GM12892 (cell line): ENCODE data around the gene TMEM51.

Source experiments
- DNase-seq: peaks from one replicate; pipeline ENCODE4 v3.0.0; 2011; ENCODE audit not compliant: insufficient read length
- FAIRE-seq: peaks from 2 replicates; lab custom pipeline; 2011; peaks lifted over from hg19 to GRCh38; lab: Jason Lieb, UNC
- POLR2A ChIP-seq: IDR thresholded peaks from 2 replicates; pipeline ENCODE4 v1.6.1; 2011; ENCODE audit warnings: low read depth, low read length, control low read depth
- POLR2AphosphoS5 ChIP-seq: IDR thresholded peaks from 2 replicates; pipeline ENCODE4 v1.6.1; 2011; ENCODE audit warnings: low read depth, low read length, control low read depth
- TAF1 ChIP-seq: IDR thresholded peaks from 2 replicates; pipeline ENCODE4 v1.6.1; 2011; ENCODE audit warnings: low read depth, mild to moderate bottlenecking, control low read depth, low read length, borderline replicate concordance

Gene TMEM51

GRCh38 chr1:15207031-15207828 is 53.7 kb downstream of the TMEM51 start:
- DNase-seq (no peak), FAIRE-seq (no peak)
- TF ChIP-seq TAF1 (no peak), POLR2A (no peak), POLR2AphosphoS5 (no peak)

GRCh38 chr1:15207829-15208429 is 54.4 kb downstream of the TMEM51 start:
- DNase-seq (no peak), FAIRE-seq (no peak)
- TF ChIP-seq POLR2AphosphoS5, result no peak
- no peak for TF ChIP-seq POLR2A
- no peak for TF ChIP-seq TAF1

- no peak for FAIRE-seq
- no peak for TF ChIP-seq POLR2AphosphoS5
- TF ChIP-seq TAF1, result no peak
- no peak for TF ChIP-seq POLR2A
- DNase-seq, result no peak
Measured at GRCh38 chr1:15210651-15211375, 57.3 kb downstream of the TMEM51 start.

- no peak for TF ChIP-seq POLR2AphosphoS5
- no peak for FAIRE-seq
- DNase-seq, result no peak
Measured at GRCh38 chr1:15211424-15211823, 57.9 kb downstream of the TMEM51 start.

- no peak for TF ChIP-seq POLR2A
- no peak for TF ChIP-seq TAF1
- no peak for TF ChIP-seq POLR2AphosphoS5
- FAIRE-seq (no peak), DNase-seq (no peak)
Measured at GRCh38 chr1:15212216-15212953, 58.8 kb downstream of the TMEM51 start.

GRCh38 chr1:15212954-15213291 is 59.4 kb downstream of the TMEM51 start:
- TF ChIP-seq POLR2AphosphoS5, result no peak
- no peak for TF ChIP-seq POLR2A
- TF ChIP-seq TAF1, result no peak
- no peak for DNase-seq
- FAIRE-seq, result no peak

- no peak for TF ChIP-seq POLR2A
- no peak for TF ChIP-seq POLR2AphosphoS5
- no peak for TF ChIP-seq TAF1
- no peak for FAIRE-seq
- no peak for DNase-seq
Measured at GRCh38 chr1:15213341-15213821, 59.8 kb downstream of the TMEM51 start.

GRCh38 chr1:15214527-15214926 is 61.0 kb downstream of the TMEM51 start:
- DNase-seq, result no peak
- TF ChIP-seq TAF1, result no peak
- no peak for TF ChIP-seq POLR2A
- TF ChIP-seq POLR2AphosphoS5, result no peak
- no peak for FAIRE-seq

GRCh38 chr1:15215116-15215515 is 61.6 kb downstream of the TMEM51 start:
- DNase-seq (no peak), FAIRE-seq (no peak)
- TF ChIP-seq TAF1 (no peak), POLR2A (no peak), POLR2AphosphoS5 (no peak)

- TF ChIP-seq POLR2AphosphoS5 (no peak), TAF1 (no peak), POLR2A (no peak)
- DNase-seq (no peak), FAIRE-seq (no peak)
Measured at GRCh38 chr1:15217654-15218053, 64.1 kb downstream of the TMEM51 start.
